Neural progenitor cell (in vitro differentiated cells): ENCODE data around the gene TICAM2.

Source experiments
- CTCF ChIP-seq: fragments of 200-600 bp; sonication (generic); IDR thresholded peaks from 2 replicates; pipeline ENCODE4 v1.5.1; 2017; ENCODE audit warnings: antibody characterized with exemption, mild to moderate bottlenecking
- EZH2 ChIP-seq: fragments of 200-600 bp; sonication (generic); IDR thresholded peaks from 2 replicates; pipeline ENCODE4 v1.6.1; 2017; ENCODE audit warnings: antibody characterized with exemption, mild to moderate bottlenecking, moderate library complexity
- EZH2phosphoT487 ChIP-seq: fragments of 200-600 bp; sonication (generic); IDR thresholded peaks from 2 replicates; pipeline ENCODE4 v1.6.1; 2017; ENCODE audit warnings: antibody characterized with exemption

DNA sequence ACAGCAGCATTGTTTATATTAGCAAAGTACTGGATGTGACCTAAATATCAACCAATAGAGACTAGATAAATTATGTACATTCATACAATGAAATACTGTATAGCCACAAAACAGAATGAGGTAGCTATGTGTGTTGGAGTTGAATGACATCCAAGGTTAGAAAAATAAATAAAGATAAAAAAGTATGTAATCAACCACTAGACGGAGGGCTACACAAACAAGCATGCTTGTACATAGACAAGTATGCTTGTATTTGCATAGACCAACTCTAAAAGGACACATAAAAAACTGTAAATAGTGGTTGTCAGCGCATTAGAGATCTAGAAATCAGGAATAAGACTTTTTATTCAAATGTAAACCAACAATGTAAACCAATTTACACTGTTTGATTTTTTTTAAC lies 60.7 kb downstream of the TICAM2 start:
- TF ChIP-seq CTCF, result no peak
- TF ChIP-seq EZH2, result no peak
- TF ChIP-seq EZH2phosphoT487, result no peak
